Measurements from ENCODE around the gene ZBTB3. TPM values are rescaled to one million over a fixed set of nuclear protein-coding genes. Genes with fewer than 3 reads are reported as not detected.

Gene ZBTB3
- polyA plus RNA-seq, 2 of the 4 experiments (the other 2 are of a cell fraction): 2.0 to 3.1 TPM

GRCh38 chr11:62755086-62755615 is 1.2 kb upstream of the ZBTB3 start:
- Histone ChIP-seq H3K4me3 (0 out of 3 replicates have a peak overlapping the region, but pooled peaks have one; percentile 55), H3K4me2 (peak overlapping the region; percentile 91), H3K9me3 (no peaks in the 10 kb centered on the region), H3K27ac (no peak overlapping the region), H3K4me1 (peaks cover 11% of the 10 kb centered on the region; the same call in 1 of the 3 replicates)
- FAIRE-seq: no peak
- ATAC-seq: no peak
- DNase-seq (ENCODE audit: low read depth in 1 of 2, low spot score in 1 of 2): no peak
- TF ChIP-seq, protein P1, sequence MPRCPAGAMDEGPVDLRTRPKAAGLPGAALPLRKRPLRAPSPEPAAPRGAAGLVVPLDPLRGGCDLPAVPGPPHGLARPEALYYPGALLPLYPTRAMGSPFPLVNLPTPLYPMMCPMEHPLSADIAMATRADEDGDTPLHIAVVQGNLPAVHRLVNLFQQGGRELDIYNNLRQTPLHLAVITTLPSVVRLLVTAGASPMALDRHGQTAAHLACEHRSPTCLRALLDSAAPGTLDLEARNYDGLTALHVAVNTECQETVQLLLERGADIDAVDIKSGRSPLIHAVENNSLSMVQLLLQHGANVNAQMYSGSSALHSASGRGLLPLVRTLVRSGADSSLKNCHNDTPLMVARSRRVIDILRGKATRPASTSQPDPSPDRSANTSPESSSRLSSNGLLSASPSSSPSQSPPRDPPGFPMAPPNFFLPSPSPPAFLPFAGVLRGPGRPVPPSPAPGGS (IDR thresholded peaks at IDR 0.05): no peak
- TF ChIP-seq, protein P2, sequence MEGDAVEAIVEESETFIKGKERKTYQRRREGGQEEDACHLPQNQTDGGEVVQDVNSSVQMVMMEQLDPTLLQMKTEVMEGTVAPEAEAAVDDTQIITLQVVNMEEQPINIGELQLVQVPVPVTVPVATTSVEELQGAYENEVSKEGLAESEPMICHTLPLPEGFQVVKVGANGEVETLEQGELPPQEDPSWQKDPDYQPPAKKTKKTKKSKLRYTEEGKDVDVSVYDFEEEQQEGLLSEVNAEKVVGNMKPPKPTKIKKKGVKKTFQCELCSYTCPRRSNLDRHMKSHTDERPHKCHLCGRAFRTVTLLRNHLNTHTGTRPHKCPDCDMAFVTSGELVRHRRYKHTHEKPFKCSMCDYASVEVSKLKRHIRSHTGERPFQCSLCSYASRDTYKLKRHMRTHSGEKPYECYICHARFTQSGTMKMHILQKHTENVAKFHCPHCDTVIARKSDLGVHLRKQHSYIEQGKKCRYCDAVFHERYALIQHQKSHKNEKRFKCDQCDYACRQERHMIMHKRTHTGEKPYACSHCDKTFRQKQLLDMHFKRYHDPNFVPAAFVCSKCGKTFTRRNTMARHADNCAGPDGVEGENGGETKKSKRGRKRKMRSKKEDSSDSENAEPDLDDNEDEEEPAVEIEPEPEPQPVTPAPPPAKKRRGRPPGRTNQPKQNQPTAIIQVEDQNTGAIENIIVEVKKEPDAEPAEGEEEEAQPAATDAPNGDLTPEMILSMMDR (IDR thresholded peaks at IDR 0.05): no peak
- TF ChIP-seq FOSL2 (IDR thresholded peaks at IDR 0.05) (no peak), FOSL2 (CRISPR knock-in tag; IDR thresholded peaks at IDR 0.05) (no peak), POLR2A (IDR thresholded peaks at IDR 0.05; ENCODE audit: low read length) (no peak), E2F6 (IDR thresholded peaks at IDR 0.05; ENCODE audit: borderline replicate concordance, low read depth) (no peak), CBX8 (IDR thresholded peaks at IDR 0.05) (no peak), HES2 (IDR thresholded peaks at IDR 0.05) (no peak), CHD4 (IDR thresholded peaks at IDR 0.05; ENCODE audit: borderline replicate concordance) (no peak), ZSCAN20 (CRISPR knock-in tag; IDR thresholded peaks at IDR 0.05) (no peak), JUN (IDR thresholded peaks at IDR 0.05) (no peak), NR3C1 (IDR thresholded peaks at IDR 0.05) (no peak), MYC (IDR thresholded peaks at IDR 0.05; ENCODE audit: borderline replicate concordance, low read length) (no peak), ZFP36 (IDR thresholded peaks at IDR 0.05; ENCODE audit: borderline replicate concordance, partially characterized antibody) (no peak)
- ChIA-PET POLR2A (interaction anchor here (1.5 to 3.0 kb wide), 3 partner anchors 15 to 85 kb away, joined by 7 to 63 read pairs (median 34); partner anchors contain the start of genes HNRNPUL2, TAF6L and WDR74), CTCF (interaction anchor here (1.2 to 1.8 kb wide), 2 partner anchors 14 to 31 kb away, joined by 5 to 6 read pairs; no protein-coding TSS in a partner anchor)
- 87% methylated on average over 10 of the region's 10 CpGs for WGBS (ENCODE audit: missing lambda C conversion rate)

GRCh38 chr11:62752994-62753735 is 795 bp downstream of the ZBTB3 start:
- Histone ChIP-seq H3K4me1 (peaks cover 11% of the 10 kb centered on the region; the same call in 1 of the 3 replicates), H3K4me3 (peak overlapping the region; percentile 55), H3K9me3 (no peaks in the 10 kb centered on the region), H3K4me2 (peak overlapping the region; percentile 81), H3K27ac (peak overlapping the region; percentile 92 to 94)
- FAIRE-seq (no peak), ATAC-seq (peak; percentile 12 to 17; a peak in 5 of 6 replicates), DNase-seq (ENCODE audit: low read depth in 1 of 2, low spot score in 1 of 2) (no peak)
- ChIA-PET POLR2A (interaction anchor here (0.5 to 3.0 kb wide), 36 partner anchors 8 to 200 kb away, joined by 3 to 96 read pairs (median 6); partner anchors contain the start of genes C11orf98, CSKMT, GANAB and HNRNPUL2), CTCF (interaction anchor here (0.6 to 3.2 kb wide), 12 partner anchors 10 to 88 kb away, joined by 3 to 17 read pairs (median 4); partner anchors contain the start of genes HNRNPUL2 and STX5)
- WGBS (ENCODE audit: missing lambda C conversion rate): 70% methylated on average over 15 of the region's 15 CpGs
- TF ChIP-seq KDM1A (IDR thresholded peaks at IDR 0.05; ENCODE audit: low read depth) (no peak), PHF8 (IDR thresholded peaks at IDR 0.05; ENCODE audit: borderline replicate concordance, low read depth) (no peak), TFCP2L1 (CRISPR knock-in tag; IDR thresholded peaks at IDR 0.05) (no peak), HOXB13 (CRISPR knock-in tag; IDR thresholded peaks at IDR 0.05; ENCODE audit: low read depth) (no peak), EP300 (IDR thresholded peaks at IDR 0.05) (no peak), USF2 (IDR thresholded peaks at IDR 0.05) (no peak), CEBPB (IDR thresholded peaks at IDR 0.05) (no peak), SREBF2 (IDR thresholded peaks at IDR 0.05) (no peak)
